Karpas-422 (cell line): ENCODE results near the gene RECQL5. TPM values are rescaled to one million over a fixed set of nuclear protein-coding genes. Genes with fewer than 3 reads are reported as not detected.

Experiments
- DNase-seq: peaks from one replicate; pipeline ENCODE4 v3.0.0-alpha.2; 2015
- H2AFZ ChIP-seq: fragments of 200-600 bp; sonication (generic); 2 replicates; pipeline ENCODE4 v1.6.1; 2014; ENCODE audit warnings: antibody characterized with exemption, low read length, mixed read lengths
- H3K27ac ChIP-seq: fragments of 200-600 bp; sonication (generic); 2 replicates; pipeline ENCODE4 v1.5.1; 2014; ENCODE audit warnings: mild to moderate bottlenecking, low read length, moderate library complexity
- H3K27me3 ChIP-seq: fragments of 200-600 bp; sonication (generic); 2 replicates; pipeline ENCODE4 v1.6.1; 2014; ENCODE audit warnings: low read length, mixed read lengths
- H3K36me3 ChIP-seq: fragments of 200-600 bp; sonication (generic); 2 replicates; pipeline ENCODE4 v1.6.1; 2014; ENCODE audit warnings: low read length, mixed read lengths; ENCODE audit not compliant: insufficient read depth
- H3K4me1 ChIP-seq: fragments of 200-600 bp; sonication (generic); 2 replicates; pipeline ENCODE4 v1.6.1; 2014; ENCODE audit warnings: mild to moderate bottlenecking, low read length, mixed read lengths
- H3K4me2 ChIP-seq: fragments of 200-600 bp; sonication (generic); 2 replicates; pipeline ENCODE4 v1.6.1; 2014; ENCODE audit warnings: low read length, low read depth, mild to moderate bottlenecking; ENCODE audit not compliant: poor library complexity, severe bottlenecking
- H3K4me3 ChIP-seq: fragments of 200-600 bp; sonication (generic); 2 replicates; pipeline ENCODE4 v1.5.1; 2014; ENCODE audit warnings: mild to moderate bottlenecking, antibody characterized with exemption, low read length, mixed read lengths
- H3K79me2 ChIP-seq: fragments of 200-600 bp; sonication (generic); 2 replicates; pipeline ENCODE4 v1.6.1; 2014; ENCODE audit warnings: mild to moderate bottlenecking, low read length, mixed read lengths
- H3K9ac ChIP-seq: fragments of 200-600 bp; sonication (generic); 2 replicates; pipeline ENCODE4 v1.6.0; 2014; ENCODE audit warnings: low read length
- H3K9me2 ChIP-seq: fragments of 200-600 bp; sonication (generic), shearing (Covaris generic); replicated peaks from 2 replicates; pipeline ENCODE4 v1.6.0; 2014; ENCODE audit warnings: mild to moderate bottlenecking, low read length, moderate library complexity; ENCODE audit not compliant: insufficient read depth
- H3K9me3 ChIP-seq: fragments of 300-700, 200-600 bp; sonication (generic); 2 replicates; pipeline ENCODE4 v1.6.1; 2014; ENCODE audit warnings: low read length, mixed read lengths
- H4K20me1 ChIP-seq: fragments of 200-600 bp; sonication (generic); 2 replicates; pipeline ENCODE4 v1.6.1; 2014; ENCODE audit warnings: mild to moderate bottlenecking, antibody characterized with exemption, low read length, low read depth; ENCODE audit not compliant: insufficient read depth
- total RNA-seq: library from RNA; depleted of rRNA; stranded (reverse); fragments of >200 nt; shearing (Covaris generic); gene quantifications from 2 replicates; pipeline ENCODE4 v1.2.3, GENCODE V29; 2014; ENCODE audit warnings: low replicate concordance

Gene RECQL5
- total RNA-seq, 1 experiment from 2014 or later, result 29.4 TPM

- H3K27me3 ChIP-seq, result no peaks in the 10 kb centered on the region
- peaks cover 3% of the 10 kb centered on the region; the same call in 1 of the 2 replicates for H3K4me1 ChIP-seq
- no peaks in the 10 kb centered on the region for H3K9me2 ChIP-seq
- H3K36me3 ChIP-seq, result peaks cover 8% of the 10 kb centered on the region; the same call in 1 of the 2 replicates
- H3K4me2 ChIP-seq, result no peak overlapping the region
- no peak for DNase-seq
- H2AFZ ChIP-seq, result no peak overlapping the region
- H3K9me3 ChIP-seq, result no peaks in the 10 kb centered on the region
- no peak overlapping the region for H3K27ac ChIP-seq
- H3K4me3 ChIP-seq, result no peak overlapping the region
- peaks cover 77% of the 10 kb centered on the region for H3K79me2 ChIP-seq
- H3K9ac ChIP-seq, result no peak overlapping the region
- H4K20me1 ChIP-seq, result peaks cover under 1% of the 10 kb centered on the region; the same call in 1 of the 2 replicates
Observed at GRCh38 chr17:75683583-75683982, 16.6 kb upstream of the RECQL5 start.

DNA sequence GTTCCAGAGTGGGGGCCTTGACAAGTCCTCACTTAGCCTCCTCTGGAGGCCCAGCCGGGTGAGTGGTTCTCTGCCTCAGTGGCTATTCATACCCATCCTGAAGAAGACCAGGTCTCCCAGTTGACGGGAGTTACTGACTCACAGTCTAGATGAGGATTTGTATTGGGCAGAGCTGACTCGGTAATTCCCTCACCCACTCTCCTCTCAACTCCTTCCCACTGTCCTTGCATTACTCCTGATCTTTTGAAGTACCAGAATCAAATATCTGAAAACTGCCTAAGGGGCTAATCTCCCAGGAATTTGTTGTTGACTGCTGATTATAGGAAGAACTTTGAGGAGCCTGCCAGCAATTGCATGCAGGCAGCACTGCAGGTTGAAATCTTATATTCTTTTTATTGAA, 14.3 kb upstream of the RECQL5 start:
- no peak for DNase-seq
- no peaks in the 10 kb centered on the region; the same call in 1 of the 2 replicates for H4K20me1 ChIP-seq
- H3K9ac ChIP-seq, result no peak overlapping the region
- no peaks in the 10 kb centered on the region for H3K9me3 ChIP-seq
- H3K4me1 ChIP-seq, result no peaks in the 10 kb centered on the region
- H3K4me3 ChIP-seq, result no peak overlapping the region
- H3K9me2 ChIP-seq, result no peaks in the 10 kb centered on the region
- H3K36me3 ChIP-seq, result peaks cover 7% of the 10 kb centered on the region; the same call in 1 of the 2 replicates
- no peak overlapping the region for H2AFZ ChIP-seq
- H3K27ac ChIP-seq, result no peak overlapping the region
- peaks cover 76% of the 10 kb centered on the region for H3K79me2 ChIP-seq
- no peak overlapping the region for H3K4me2 ChIP-seq
- no peaks in the 10 kb centered on the region for H3K27me3 ChIP-seq

DNA sequence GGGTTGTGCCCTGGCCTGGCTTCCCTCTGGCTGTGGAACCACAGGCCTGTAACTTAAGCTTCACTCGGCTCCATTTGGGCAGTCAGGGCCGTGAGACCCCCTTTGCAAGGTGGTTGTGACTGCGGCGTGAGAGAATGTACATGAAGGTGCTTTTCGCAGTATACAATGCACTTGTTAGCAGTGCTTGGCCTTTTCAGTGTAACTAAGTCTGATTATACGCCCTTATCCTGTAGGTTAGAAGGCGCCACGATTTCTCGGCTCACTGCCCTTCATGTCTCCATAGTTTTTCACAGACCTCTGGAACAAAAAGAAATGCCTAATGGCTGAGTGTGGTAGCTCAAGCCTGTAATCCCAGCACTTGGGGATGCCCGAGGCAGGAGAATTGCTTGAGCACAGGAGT, 13.5 kb upstream of the RECQL5 start:
- H3K4me3 ChIP-seq, result no peak overlapping the region
- DNase-seq, result no peak
- no peak overlapping the region for H3K27ac ChIP-seq
- H3K9me3 ChIP-seq, result no peaks in the 10 kb centered on the region
- no peaks in the 10 kb centered on the region; the same call in 1 of the 2 replicates for H4K20me1 ChIP-seq
- H3K27me3 ChIP-seq, result no peaks in the 10 kb centered on the region
- H3K36me3 ChIP-seq, result peaks cover 14% of the 10 kb centered on the region; the same call in 1 of the 2 replicates
- peaks cover 77% of the 10 kb centered on the region for H3K79me2 ChIP-seq
- no peaks in the 10 kb centered on the region for H3K9me2 ChIP-seq
- no peak overlapping the region for H2AFZ ChIP-seq
- no peak overlapping the region for H3K4me2 ChIP-seq
- H3K9ac ChIP-seq, result no peak overlapping the region
- H3K4me1 ChIP-seq, result no peaks in the 10 kb centered on the region

GRCh38 chr17:75679706-75680211, 12.8 kb upstream of the RECQL5 start:
- DNase-seq, result no peak
- H2AFZ ChIP-seq, result no peak overlapping the region
- no peaks in the 10 kb centered on the region for H3K9me2 ChIP-seq
- H3K4me1 ChIP-seq, result no peaks in the 10 kb centered on the region
- peaks cover 17% of the 10 kb centered on the region; the same call in 1 of the 2 replicates for H3K36me3 ChIP-seq
- no peaks in the 10 kb centered on the region for H3K27me3 ChIP-seq
- H3K4me3 ChIP-seq, result no peak overlapping the region
- no peak overlapping the region for H3K4me2 ChIP-seq
- no peaks in the 10 kb centered on the region for H3K9me3 ChIP-seq
- H3K79me2 ChIP-seq, result peaks cover 76% of the 10 kb centered on the region
- no peak overlapping the region for H3K27ac ChIP-seq
- no peak overlapping the region for H3K9ac ChIP-seq
- H4K20me1 ChIP-seq, result no peaks in the 10 kb centered on the region; the same call in 1 of the 2 replicates

DNA sequence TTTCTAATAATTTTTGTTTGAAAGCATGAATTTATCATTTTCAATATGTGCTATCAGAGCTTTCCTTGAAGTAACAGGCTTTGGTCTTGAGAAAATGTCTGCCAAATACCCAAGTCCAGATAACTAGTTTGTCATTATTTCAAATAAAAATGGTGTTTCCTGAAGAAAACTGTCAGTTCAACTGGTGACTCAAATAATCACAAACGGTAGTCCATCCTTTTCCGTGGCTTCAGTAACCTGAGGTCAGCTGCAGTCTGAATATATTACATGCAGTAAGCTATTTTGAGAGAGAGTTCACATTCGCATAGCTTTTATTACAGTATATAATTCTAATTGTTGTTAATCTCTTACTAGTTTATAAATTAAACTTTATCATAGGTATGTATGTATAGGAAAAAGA, 9.5 kb upstream of the RECQL5 start:
- Histone ChIP-seq H3K4me3 (no peak overlapping the region), H3K9me2 (no peaks in the 10 kb centered on the region), H4K20me1 (no peaks in the 10 kb centered on the region), H2AFZ (no peak overlapping the region), H3K79me2 (peaks cover 67% of the 10 kb centered on the region), H3K9me3 (no peaks in the 10 kb centered on the region), H3K4me1 (no peaks in the 10 kb centered on the region), H3K27ac (no peak overlapping the region), H3K9ac (no peak overlapping the region), H3K4me2 (no peak overlapping the region), H3K27me3 (no peaks in the 10 kb centered on the region), H3K36me3 (peaks cover 31% of the 10 kb centered on the region; the same call in 1 of the 2 replicates)
- no peak for DNase-seq

- Histone ChIP-seq H3K4me2 (no peak overlapping the region), H4K20me1 (no peaks in the 10 kb centered on the region), H3K36me3 (peaks cover 49% of the 10 kb centered on the region; the same call in 1 of the 2 replicates), H3K4me1 (peaks cover 4% of the 10 kb centered on the region), H3K27me3 (no peaks in the 10 kb centered on the region), H2AFZ (no peak overlapping the region), H3K9ac (no peak overlapping the region), H3K9me3 (no peaks in the 10 kb centered on the region), H3K9me2 (no peaks in the 10 kb centered on the region), H3K27ac (no peak overlapping the region), H3K4me3 (no peak overlapping the region), H3K79me2 (peaks cover 70% of the 10 kb centered on the region)
- no peak for DNase-seq
Observed at GRCh38 chr17:75673487-75673886, 6.5 kb upstream of the RECQL5 start.

- DNase-seq, result no peak
- H3K27ac ChIP-seq, result no peak overlapping the region
Observed at GRCh38 chr17:75672011-75672410, 5.1 kb upstream of the RECQL5 start.

GRCh38 chr17:75670868-75671267, 3.9 kb upstream of the RECQL5 start:
- Histone ChIP-seq H3K4me2 (no peak overlapping the region), H3K36me3 (peaks cover 45% of the 10 kb centered on the region; the same call in 1 of the 2 replicates), H3K9ac (no peak overlapping the region)

More at GRCh38 chr17:75672011-75672410, 5.1 kb upstream of the RECQL5 start:
- peaks cover 49% of the 10 kb centered on the region; the same call in 1 of the 2 replicates for H3K36me3 ChIP-seq
- 0 out of 2 replicates have a peak, but pooled peaks cover 4% of the 10 kb centered on the region for H4K20me1 ChIP-seq
- H3K9ac ChIP-seq, result no peak overlapping the region
- no peaks in the 10 kb centered on the region for H3K9me2 ChIP-seq
- H2AFZ ChIP-seq, result no peak overlapping the region
- no peak overlapping the region for H3K4me2 ChIP-seq
- peaks cover 72% of the 10 kb centered on the region for H3K79me2 ChIP-seq
- H3K4me3 ChIP-seq, result no peak overlapping the region
- H3K4me1 ChIP-seq, result peaks cover 12% of the 10 kb centered on the region
- H3K27me3 ChIP-seq, result no peaks in the 10 kb centered on the region
- no peaks in the 10 kb centered on the region for H3K9me3 ChIP-seq

More at GRCh38 chr17:75670868-75671267, 3.9 kb upstream of the RECQL5 start:
- Histone ChIP-seq H3K4me1 (peaks cover 19% of the 10 kb centered on the region), H3K9me2 (no peaks in the 10 kb centered on the region), H3K4me3 (no peak overlapping the region), H3K9me3 (no peaks in the 10 kb centered on the region), H3K79me2 (peaks cover 73% of the 10 kb centered on the region), H3K27me3 (no peaks in the 10 kb centered on the region), H4K20me1 (0 out of 2 replicates have a peak, but pooled peaks cover 4% of the 10 kb centered on the region), H3K27ac (no peak overlapping the region), H2AFZ (no peak overlapping the region)
- no peak for DNase-seq
